ENCODE results near the gene RHBDD1. TPM values are rescaled to one million over a fixed set of nuclear protein-coding genes. Genes with fewer than 3 reads are reported as not detected.

Gene RHBDD1
- total RNA-seq, 1 experiment from 2014 or later, result 6.6 TPM

GRCh38 chr2:226845386-226846116 is 9.7 kb downstream of the RHBDD1 start:
- DNase-seq (ENCODE audit: low read depth), result no peak

- no peak for DNase-seq (ENCODE audit: low read depth)
Observed at GRCh38 chr2:226847090-226847489, 11.2 kb downstream of the RHBDD1 start.

GRCh38 chr2:226847511-226847910 is 11.7 kb downstream of the RHBDD1 start:
- DNase-seq (ENCODE audit: low read depth), result no peak

- no peak for DNase-seq (ENCODE audit: low read depth)
Observed at GRCh38 chr2:226849349-226849748, 13.5 kb downstream of the RHBDD1 start.

- no peak for DNase-seq (ENCODE audit: low read depth)
Observed at GRCh38 chr2:226850024-226850423, 14.2 kb downstream of the RHBDD1 start.

GRCh38 chr2:226855787-226856186 is 19.9 kb downstream of the RHBDD1 start:
- DNase-seq (ENCODE audit: low read depth), result no peak

- DNase-seq (ENCODE audit: low read depth), result no peak
Observed at GRCh38 chr2:226860087-226860486, 24.2 kb downstream of the RHBDD1 start.

- no peak for DNase-seq (ENCODE audit: low read depth)
Observed at GRCh38 chr2:226862623-226863022, 26.8 kb downstream of the RHBDD1 start.

GRCh38 chr2:226865273-226865672 is 29.4 kb downstream of the RHBDD1 start:
- no peak for DNase-seq (ENCODE audit: low read depth)

- DNase-seq (ENCODE audit: low read depth), result no peak
Observed at GRCh38 chr2:226865710-226866109, 29.9 kb downstream of the RHBDD1 start.

GRCh38 chr2:226868331-226869162 is 32.7 kb downstream of the RHBDD1 start:
- DNase-seq (ENCODE audit: low read depth), result no peak

- no peak for DNase-seq (ENCODE audit: low read depth)
Observed at GRCh38 chr2:226869371-226869770, 33.5 kb downstream of the RHBDD1 start.

- peak; percentile 24 for DNase-seq (ENCODE audit: low read depth)
Observed at GRCh38 chr2:226873051-226873620, 37.3 kb downstream of the RHBDD1 start.

- no peak for DNase-seq (ENCODE audit: low read depth)
Observed at GRCh38 chr2:226873826-226874225, 38.0 kb downstream of the RHBDD1 start.

- DNase-seq (ENCODE audit: low read depth), result no peak
Observed at GRCh38 chr2:226874749-226875148, 38.9 kb downstream of the RHBDD1 start.

GRCh38 chr2:226875438-226876225 is 39.8 kb downstream of the RHBDD1 start:
- DNase-seq (ENCODE audit: low read depth), result no peak

GRCh38 chr2:226877491-226877890 is 41.6 kb downstream of the RHBDD1 start:
- DNase-seq (ENCODE audit: low read depth), result no peak

GRCh38 chr2:226881287-226881686 is 45.4 kb downstream of the RHBDD1 start:
- no peak for DNase-seq (ENCODE audit: low read depth)

GRCh38 chr2:226882606-226883005 is 46.8 kb downstream of the RHBDD1 start:
- no peak for DNase-seq (ENCODE audit: low read depth)

- no peak for DNase-seq (ENCODE audit: low read depth)
Observed at GRCh38 chr2:226883296-226883795, 47.5 kb downstream of the RHBDD1 start.

- no peak for DNase-seq (ENCODE audit: low read depth)
Observed at GRCh38 chr2:226884166-226884565, 48.3 kb downstream of the RHBDD1 start.
